ENCODE data around the gene MROH7. TPM values are rescaled to one million over a fixed set of nuclear protein-coding genes. Genes with fewer than 3 reads are reported as not detected.

The MROH7 gene
- total and polyA plus RNA-seq, 5 donors, result 4.9 to 12.8 (median 7.5) TPM

DNA sequence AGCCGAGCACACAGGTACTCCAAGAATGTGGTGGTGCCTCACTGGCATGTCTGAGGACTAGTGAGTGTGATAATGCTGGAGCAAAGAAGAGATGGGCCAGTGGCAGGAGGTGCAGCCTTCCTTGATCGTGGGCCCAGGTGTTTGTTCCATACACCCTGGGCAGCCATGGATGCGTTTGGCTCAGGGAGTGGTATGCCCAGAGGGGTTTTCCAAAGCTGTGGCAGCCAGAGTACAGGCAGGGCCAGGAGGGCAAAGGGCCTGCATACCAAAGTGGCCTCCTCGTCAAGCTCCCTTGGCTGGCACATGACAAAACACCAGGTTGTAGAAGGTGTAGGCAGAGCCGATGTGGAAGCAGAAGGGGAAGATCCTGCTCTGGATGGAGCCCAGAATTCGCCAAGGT, 103.7 kb downstream of the MROH7 start:
- Histone ChIP-seq H3K27me3 (ENCODE audit: control insufficient read depth, insufficient read depth) (no peaks in the 10 kb centered on the region), H3K27ac (ENCODE audit: low read length) (no peak overlapping the region), H3K9me3 (ENCODE audit: control insufficient read depth, low read length) (no peaks in the 10 kb centered on the region), H3K4me3 (ENCODE audit: low read length) (no peak overlapping the region), H3K4me1 (ENCODE audit: control insufficient read depth, insufficient read depth, low read length) (no peaks in the 10 kb centered on the region)
- intact Hi-C loops (cut with DNase I), result no loop called here
- 89% methylated on average over 6 of the region's 6 CpGs for WGBS
- DNase-seq (no peak), ATAC-seq (no peak)

DNA sequence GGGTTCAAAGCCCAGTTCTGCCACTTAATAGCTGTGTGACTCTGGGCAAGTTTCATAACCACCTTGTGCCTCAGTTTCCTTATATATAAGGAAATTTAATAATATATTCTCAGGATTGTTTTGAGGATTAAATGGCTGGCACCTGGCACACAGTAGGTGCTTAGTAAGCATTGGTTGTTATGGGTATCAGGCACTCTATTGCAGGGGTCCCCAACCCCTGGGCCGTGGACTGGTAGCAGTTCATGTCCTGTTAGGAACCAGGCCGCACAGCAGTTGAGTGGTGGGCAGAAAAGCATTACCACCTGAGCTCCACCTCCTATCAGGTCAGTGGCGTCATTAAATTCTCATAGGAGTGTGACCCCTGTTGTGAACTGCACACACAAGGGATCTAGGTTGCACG, 104.3 kb downstream of the MROH7 start:
- Histone ChIP-seq H3K9me3 (ENCODE audit: control insufficient read depth, low read length) (no peaks in the 10 kb centered on the region), H3K4me1 (ENCODE audit: control insufficient read depth, insufficient read depth, low read length) (no peaks in the 10 kb centered on the region), H3K27me3 (ENCODE audit: control insufficient read depth, insufficient read depth) (no peaks in the 10 kb centered on the region), H3K27ac (ENCODE audit: low read length) (no peak overlapping the region), H3K4me3 (ENCODE audit: low read length) (no peak overlapping the region)
- DNase-seq (no peak), ATAC-seq (no peak)
- 97% methylated on average over 4 of the region's 4 CpGs for WGBS
- intact Hi-C loops (cut with DNase I), result no loop called here

DNA sequence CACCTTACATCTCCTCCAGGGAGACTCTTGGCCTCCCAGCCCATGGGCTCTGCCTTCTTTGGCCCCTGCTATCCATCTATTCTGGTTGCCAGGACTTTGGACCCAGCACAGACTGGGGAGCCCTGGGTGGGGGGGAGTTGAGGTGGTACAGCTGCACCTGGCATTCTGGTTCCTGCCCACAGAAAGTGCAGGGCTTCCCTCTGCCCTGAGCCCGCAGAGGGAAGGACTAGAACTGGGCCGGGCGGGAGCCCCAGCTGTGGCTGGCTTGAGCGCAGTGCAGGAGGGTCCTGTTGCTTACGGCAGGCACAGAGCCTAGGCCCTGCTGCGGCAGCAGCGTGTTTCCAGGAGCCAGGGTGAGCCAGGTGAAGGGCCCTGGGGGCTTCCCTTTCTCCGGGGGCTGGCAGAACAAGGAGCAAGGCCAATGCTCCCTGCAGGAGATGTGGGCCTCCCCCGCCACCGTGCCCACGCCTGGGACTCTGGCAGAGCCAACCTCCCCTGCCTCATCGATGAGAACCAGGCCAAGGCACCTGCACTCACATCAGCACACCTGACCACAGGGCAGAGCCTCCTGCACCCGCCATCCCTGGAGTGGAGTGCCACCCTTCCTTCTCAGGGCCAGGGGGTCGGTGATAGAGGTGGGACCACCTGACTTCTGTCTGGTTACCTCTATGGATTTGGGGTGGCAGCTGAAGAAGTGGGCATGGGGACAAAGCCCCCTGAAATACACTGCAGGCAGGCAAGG, 106.7 kb downstream of the MROH7 start:
- no peak overlapping the region for H3K27ac ChIP-seq (ENCODE audit: low read length)
- 80% methylated on average over 14 of the region's 14 CpGs for WGBS
- intact Hi-C loops (cut with DNase I), result no loop called here
- no peak for ATAC-seq
- no peaks in the 10 kb centered on the region for H3K27me3 ChIP-seq (ENCODE audit: control insufficient read depth, insufficient read depth)
- H3K9me3 ChIP-seq (ENCODE audit: control insufficient read depth, low read length), result no peaks in the 10 kb centered on the region
- H3K4me1 ChIP-seq (ENCODE audit: control insufficient read depth, insufficient read depth, low read length), result no peaks in the 10 kb centered on the region
- DNase-seq, result no peak
- no peak overlapping the region for H3K4me3 ChIP-seq (ENCODE audit: low read length)

DNA sequence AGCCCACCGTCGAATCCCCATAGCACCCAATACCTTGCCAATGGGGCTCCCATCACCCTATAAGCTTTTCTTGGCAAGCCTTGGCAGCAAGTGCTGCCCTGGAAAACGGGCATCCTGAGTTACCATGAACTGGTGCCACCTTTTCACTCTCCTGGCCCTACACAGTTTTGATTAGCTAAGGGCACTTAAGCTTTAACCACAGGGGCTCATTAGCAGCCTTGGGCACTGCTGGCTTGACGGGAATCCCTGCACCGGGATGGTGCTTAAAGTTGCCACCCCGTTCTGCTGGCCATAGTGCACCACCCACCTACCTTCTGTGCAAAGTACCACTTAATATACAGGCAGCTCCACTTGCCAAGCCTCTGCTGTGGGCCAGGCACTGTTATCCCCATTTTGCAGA, 109.0 kb downstream of the MROH7 start:
- Histone ChIP-seq H3K27ac (ENCODE audit: low read length) (no peak overlapping the region), H3K4me3 (ENCODE audit: low read length) (no peak overlapping the region), H3K9me3 (ENCODE audit: control insufficient read depth, low read length) (no peaks in the 10 kb centered on the region), H3K27me3 (ENCODE audit: control insufficient read depth, insufficient read depth) (no peaks in the 10 kb centered on the region), H3K4me1 (ENCODE audit: control insufficient read depth, insufficient read depth, low read length) (no peaks in the 10 kb centered on the region)
- ATAC-seq, result no peak
- no peak for DNase-seq
- intact Hi-C loops (cut with DNase I), result no loop called here
- WGBS, result 77% methylated on average over 6 of the region's 6 CpGs

DNA sequence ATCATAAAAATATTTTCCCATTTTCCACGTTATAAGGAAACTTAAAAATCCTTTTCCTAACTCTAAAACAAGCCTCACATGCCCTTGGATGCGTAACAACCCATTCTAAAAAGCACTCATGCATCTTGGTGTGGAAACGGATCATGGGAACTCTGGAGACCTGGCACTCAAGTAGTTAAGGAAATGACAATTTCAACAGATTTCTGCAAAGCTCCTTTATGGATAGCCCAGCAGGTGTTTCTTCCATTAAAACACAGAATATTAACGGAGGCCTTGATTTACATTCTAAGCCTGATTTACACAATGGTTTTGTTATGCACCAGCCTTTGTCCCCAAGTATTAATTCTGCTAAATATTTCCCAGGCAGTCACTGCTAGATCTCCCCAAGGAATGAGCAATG, 109.8 kb downstream of the MROH7 start:
- no peak overlapping the region for H3K4me3 ChIP-seq (ENCODE audit: low read length)
- no peak for DNase-seq
- intact Hi-C loops (cut with DNase I), result no loop called here
- no peak for ATAC-seq
- H3K4me1 ChIP-seq (ENCODE audit: control insufficient read depth, insufficient read depth, low read length), result no peaks in the 10 kb centered on the region
- no peak overlapping the region for H3K27ac ChIP-seq (ENCODE audit: low read length)
- 61% methylated on average over 4 of the region's 4 CpGs for WGBS
- no peaks in the 10 kb centered on the region for H3K9me3 ChIP-seq (ENCODE audit: control insufficient read depth, low read length)
- H3K27me3 ChIP-seq (ENCODE audit: control insufficient read depth, insufficient read depth), result no peaks in the 10 kb centered on the region

DNA sequence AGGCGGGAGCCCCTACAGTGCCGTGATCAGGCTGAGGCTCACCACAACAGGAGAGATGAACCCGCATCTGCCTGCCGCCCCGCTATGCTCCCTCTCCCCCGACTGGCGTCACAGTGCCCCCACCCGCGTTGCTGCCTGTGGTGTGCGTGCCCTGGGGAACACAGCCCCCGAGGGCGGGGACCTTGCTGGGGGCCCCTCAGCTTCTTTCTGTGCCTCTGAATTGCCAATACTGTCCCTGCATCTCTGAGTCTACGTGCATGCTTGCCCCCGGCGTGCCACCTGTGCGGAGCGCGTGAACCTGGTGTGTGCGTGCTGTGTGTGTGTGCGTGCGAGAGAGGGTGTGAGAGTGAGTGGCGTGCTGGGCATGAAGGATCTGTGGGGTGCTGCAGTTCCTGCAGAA, 112.5 kb downstream of the MROH7 start:
- Histone ChIP-seq H3K4me1 (ENCODE audit: control insufficient read depth, insufficient read depth, low read length) (no peaks in the 10 kb centered on the region), H3K27me3 (ENCODE audit: control insufficient read depth, insufficient read depth) (no peaks in the 10 kb centered on the region), H3K9me3 (ENCODE audit: control insufficient read depth, low read length) (no peaks in the 10 kb centered on the region), H3K4me3 (ENCODE audit: low read length) (no peak overlapping the region), H3K27ac (ENCODE audit: low read length) (no peak overlapping the region)
- no peak for DNase-seq
- peak in 1 of 2 donors; percentile 23 for ATAC-seq
- intact Hi-C loops (cut with DNase I), result no loop called here
- WGBS, result 93% methylated on average over 22 of the region's 22 CpGs

DNA sequence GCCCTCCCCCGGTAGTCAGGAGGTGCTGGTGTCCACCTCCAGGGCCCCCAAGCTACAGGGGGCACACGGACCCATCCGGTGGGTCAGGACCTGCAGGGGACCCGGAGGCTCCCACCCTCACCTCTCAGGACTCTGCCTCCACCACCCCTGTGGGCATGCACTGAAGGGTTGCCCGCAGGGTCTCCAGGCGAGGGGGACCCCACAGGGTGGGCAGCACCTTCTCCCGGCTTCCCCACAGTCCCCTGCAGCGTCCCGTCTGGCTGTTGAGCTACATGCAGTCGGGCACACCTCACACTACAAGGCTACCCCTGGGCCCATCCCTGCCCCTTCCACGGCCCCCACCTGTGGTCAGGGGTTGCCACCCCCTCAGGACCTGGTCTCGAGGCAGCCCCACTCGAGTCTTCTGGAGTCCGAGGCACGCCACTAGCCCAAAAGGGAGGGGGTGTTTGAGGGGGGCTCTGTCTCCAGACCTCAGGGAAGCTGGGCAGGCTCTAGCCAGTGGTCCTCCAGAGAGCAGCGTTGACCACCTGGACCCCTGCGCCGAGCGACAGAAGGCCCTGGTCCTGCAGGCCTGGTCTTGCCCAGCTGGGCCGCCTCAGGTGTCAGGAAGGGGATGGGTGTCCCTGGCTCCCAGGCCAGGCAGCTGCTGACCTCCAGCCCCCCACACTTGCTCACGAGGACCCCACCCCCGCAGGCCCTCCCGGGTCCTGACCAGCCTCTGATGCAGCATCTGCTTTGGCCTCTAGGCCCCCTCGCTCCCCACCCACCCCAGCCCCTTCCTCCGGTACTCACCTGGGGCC, 113.1 kb downstream of the MROH7 start:
- intact Hi-C loops (cut with DNase I), result loop anchor here in 1 of 4 donors (5.0 kb wide), 1 partner anchor 42 kb away; no protein-coding TSS in a partner anchor
- H3K27ac ChIP-seq (ENCODE audit: low read length), result no peak overlapping the region
- no peak for DNase-seq
- H3K4me3 ChIP-seq (ENCODE audit: low read length), result no peak overlapping the region
- no peaks in the 10 kb centered on the region for H3K9me3 ChIP-seq (ENCODE audit: control insufficient read depth, low read length)
- 91% methylated on average over 25 of the region's 25 CpGs for WGBS
- H3K27me3 ChIP-seq (ENCODE audit: control insufficient read depth, insufficient read depth), result no peaks in the 10 kb centered on the region
- peak; percentile 31 to 32 for ATAC-seq
- no peaks in the 10 kb centered on the region for H3K4me1 ChIP-seq (ENCODE audit: control insufficient read depth, insufficient read depth, low read length)

DNA sequence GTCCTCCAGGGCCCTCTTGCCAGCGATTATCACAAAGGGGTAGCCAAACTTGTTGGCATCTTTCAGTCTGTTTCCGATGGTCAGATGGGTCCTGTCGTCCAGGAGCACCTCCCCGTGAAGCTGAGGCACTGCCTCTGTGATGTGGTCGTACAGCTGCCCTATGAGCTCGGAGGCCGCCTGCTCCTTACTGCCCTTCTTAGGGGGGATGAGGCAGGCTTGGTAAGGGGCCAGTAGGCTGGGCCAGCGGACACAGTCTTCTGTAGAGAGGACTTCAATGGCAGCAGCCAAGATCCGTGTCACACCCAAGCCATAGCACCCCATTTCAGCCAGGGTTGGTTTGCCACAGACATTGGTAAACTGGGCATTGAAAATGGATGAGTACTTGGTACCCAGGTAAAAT, 116.2 kb downstream of the MROH7 start:
- no peaks in the 10 kb centered on the region for H3K4me1 ChIP-seq (ENCODE audit: control insufficient read depth, insufficient read depth, low read length)
- H3K27me3 ChIP-seq (ENCODE audit: control insufficient read depth, insufficient read depth), result no peaks in the 10 kb centered on the region
- no peaks in the 10 kb centered on the region for H3K9me3 ChIP-seq (ENCODE audit: control insufficient read depth, low read length)
- no peak overlapping the region for H3K27ac ChIP-seq (ENCODE audit: low read length)
- WGBS, result 98% methylated on average over 9 of the region's 9 CpGs
- H3K4me3 ChIP-seq (ENCODE audit: low read length), result no peak overlapping the region
- DNase-seq (no peak), ATAC-seq (no peak)
- intact Hi-C loops (cut with DNase I), result loop anchor here in 1 of 4 donors (5.0 kb wide), 1 partner anchor 46 kb away; no protein-coding TSS in a partner anchor

DNA sequence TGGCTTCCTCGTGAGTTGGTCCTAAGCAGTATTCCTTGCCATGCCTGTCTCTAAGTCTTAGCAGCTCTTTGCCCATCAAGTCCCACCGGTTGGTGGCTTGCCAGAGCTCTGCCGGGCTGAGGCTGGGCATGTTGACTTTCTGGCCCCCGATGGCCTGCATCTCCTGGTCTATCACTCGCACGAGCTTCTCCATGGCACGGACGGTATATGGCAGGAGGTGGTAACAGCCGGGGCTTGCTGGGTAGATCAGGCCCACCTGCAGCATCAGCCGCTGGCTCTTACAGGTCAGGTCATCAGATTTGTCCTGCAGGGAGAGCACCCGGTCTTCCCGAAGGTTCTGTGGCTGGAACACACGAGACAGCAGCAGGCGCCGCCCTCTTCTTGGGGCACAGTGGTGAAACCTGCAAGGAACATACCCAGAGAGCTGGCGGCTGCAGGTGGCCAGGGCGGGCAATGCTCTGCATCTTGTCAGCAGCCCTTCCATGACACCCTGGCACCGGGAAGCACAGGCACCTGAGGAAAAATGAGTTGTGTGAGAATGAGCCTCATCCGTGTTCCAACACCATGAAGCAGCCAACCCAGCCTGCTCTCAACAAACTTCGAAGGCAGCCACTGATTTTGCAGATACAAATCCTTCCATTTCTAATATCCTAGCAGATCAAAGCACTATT, 117.2 kb downstream of the MROH7 start:
- no peak overlapping the region for H3K4me3 ChIP-seq (ENCODE audit: low read length)
- WGBS, result 91% methylated on average over 20 of the region's 20 CpGs
- H3K4me1 ChIP-seq (ENCODE audit: control insufficient read depth, insufficient read depth, low read length), result no peaks in the 10 kb centered on the region
- H3K27me3 ChIP-seq (ENCODE audit: control insufficient read depth, insufficient read depth), result no peaks in the 10 kb centered on the region
- intact Hi-C loops (cut with DNase I), result loop anchor here in 1 of 4 donors (5.0 kb wide), 1 partner anchor 47 kb away; no protein-coding TSS in a partner anchor
- no peak overlapping the region for H3K27ac ChIP-seq (ENCODE audit: low read length)
- no peaks in the 10 kb centered on the region for H3K9me3 ChIP-seq (ENCODE audit: control insufficient read depth, low read length)
- DNase-seq (no peak), ATAC-seq (no peak)
